OCI-LY3 (cell line): ENCODE measurements around the gene PAX2.
A peak's percentile ranks its signal among the peaks of the same experiment; 100 is the strongest.

Experiments used
- H2AFZ ChIP-seq: fragments of 200-600, 300-600 bp; shearing (Covaris generic); 2 replicates; pipeline ENCODE4 v1.6.0; 2014; ENCODE audit warnings: antibody characterized with exemption, low read depth, low read length
- H3K27ac ChIP-seq: fragments of 200-600, 300-600 bp; sonication (generic); 2 replicates; pipeline ENCODE4 v1.5.1; 2014; ENCODE audit warnings: mild to moderate bottlenecking, low read length, moderate library complexity, mixed read lengths
- H3K27me3 ChIP-seq: fragments of 200-600, 300-600 bp; sonication (generic); 2 replicates; pipeline ENCODE4 v1.6.1; 2014; ENCODE audit warnings: low read depth, low read length, mixed read lengths
- H3K36me3 ChIP-seq: fragments of 200-600, 300-600 bp; sonication (generic); replicated peaks from 2 replicates; pipeline ENCODE3; 2014; ENCODE audit warnings: low read depth, low read length, mixed read lengths
- H3K4me1 ChIP-seq: fragments of 300-600, 200-600 bp; sonication (generic); 2 replicates; pipeline ENCODE4 v1.6.1; 2014; ENCODE audit warnings: low read length, mixed read lengths
- H3K4me2 ChIP-seq: fragments of 200-600, 300-600 bp; sonication (generic); 2 replicates; pipeline ENCODE4 v1.6.1; 2014; ENCODE audit warnings: low read length, mixed read lengths
- H3K4me3 ChIP-seq: fragments of 300-600, 200-600 bp; sonication (generic); 2 replicates; pipeline ENCODE4 v1.5.1; 2014; ENCODE audit warnings: antibody characterized with exemption, mild to moderate bottlenecking, low read length, moderate library complexity
- H3K79me2 ChIP-seq: fragments of 300-600, 200-600 bp; shearing (Covaris generic); 2 replicates; pipeline ENCODE4 v1.6.1; 2014; ENCODE audit warnings: mild to moderate bottlenecking, low read length, mixed read lengths
- H3K9ac ChIP-seq: fragments of 300-600, 200-600 bp; shearing (Covaris generic); 2 replicates; pipeline ENCODE4 v1.6.0; 2014; ENCODE audit warnings: mild to moderate bottlenecking, low read length, moderate library complexity
- H3K9me3 ChIP-seq: fragments of 200-600, 300-600 bp; shearing (Covaris generic); 2 replicates; pipeline ENCODE4 v1.6.1; 2014; ENCODE audit warnings: low read length, mixed read lengths; ENCODE audit not compliant: insufficient read depth
- H4K20me1 ChIP-seq: fragments of 200-600, 300-600 bp; sonication (generic); 2 replicates; pipeline ENCODE4 v1.6.1; 2016; ENCODE audit warnings: low read length, mixed read lengths; ENCODE audit not compliant: insufficient read depth
- EZH2phosphoT487 ChIP-seq: fragments of 200-600 bp; shearing (Covaris generic); IDR thresholded peaks from 2 replicates; pipeline ENCODE4 v1.6.1; 2018; ENCODE audit warnings: antibody characterized with exemption, mixed run types, low read depth
- TF ChIP-seq, protein P1 (sequence below): fragments of 200-600, 300-600 bp; sonication (generic); IDR thresholded peaks from 2 replicates; pipeline ENCODE4 v1.5.1; 2014; ENCODE audit warnings: antibody characterized with exemption, low read length, low read depth

PAX2 gene

DNA sequence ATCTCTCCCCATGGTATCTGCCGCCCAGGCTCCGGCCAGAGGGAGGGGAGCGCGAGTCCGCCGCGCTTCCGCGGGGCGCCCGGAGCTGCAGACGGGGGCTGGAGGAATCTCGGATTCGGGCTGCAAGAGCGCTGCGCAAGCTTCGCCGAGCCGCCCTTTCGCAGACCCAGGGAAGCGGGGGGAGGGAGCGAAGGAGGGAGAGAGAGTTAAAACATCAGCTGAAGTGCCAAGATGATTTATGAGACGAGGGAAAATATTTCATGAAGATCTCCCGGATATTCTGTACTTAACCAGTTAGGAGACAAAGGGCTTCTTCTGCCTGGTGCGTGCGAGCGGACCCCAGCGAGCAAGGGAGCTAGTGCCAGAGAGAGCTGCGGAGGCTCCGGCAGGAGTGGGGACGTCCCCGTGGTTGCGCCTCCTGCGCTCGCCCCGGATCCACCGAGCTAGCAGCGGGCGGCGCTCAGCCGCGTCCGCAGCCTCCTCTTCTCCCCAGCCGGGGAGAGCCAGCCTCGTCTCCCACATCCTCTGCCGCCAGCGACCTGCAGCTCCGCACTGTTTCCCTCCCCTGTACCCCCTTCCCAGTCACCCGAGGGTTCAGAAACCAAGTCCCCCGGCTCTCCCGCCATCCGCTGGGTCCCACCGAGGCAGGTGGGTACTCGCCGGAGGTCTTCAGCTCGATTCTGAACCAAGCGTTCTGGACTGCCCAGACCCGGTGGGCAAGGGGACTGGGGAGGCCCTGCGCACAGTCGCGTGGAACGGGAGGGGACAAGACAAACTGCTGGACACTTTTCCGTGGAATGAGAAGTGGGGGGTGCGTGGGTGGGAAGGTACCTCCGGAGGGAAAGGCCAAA, 1.0 kb upstream of the PAX2 start:
- TF ChIP-seq, protein P1, sequence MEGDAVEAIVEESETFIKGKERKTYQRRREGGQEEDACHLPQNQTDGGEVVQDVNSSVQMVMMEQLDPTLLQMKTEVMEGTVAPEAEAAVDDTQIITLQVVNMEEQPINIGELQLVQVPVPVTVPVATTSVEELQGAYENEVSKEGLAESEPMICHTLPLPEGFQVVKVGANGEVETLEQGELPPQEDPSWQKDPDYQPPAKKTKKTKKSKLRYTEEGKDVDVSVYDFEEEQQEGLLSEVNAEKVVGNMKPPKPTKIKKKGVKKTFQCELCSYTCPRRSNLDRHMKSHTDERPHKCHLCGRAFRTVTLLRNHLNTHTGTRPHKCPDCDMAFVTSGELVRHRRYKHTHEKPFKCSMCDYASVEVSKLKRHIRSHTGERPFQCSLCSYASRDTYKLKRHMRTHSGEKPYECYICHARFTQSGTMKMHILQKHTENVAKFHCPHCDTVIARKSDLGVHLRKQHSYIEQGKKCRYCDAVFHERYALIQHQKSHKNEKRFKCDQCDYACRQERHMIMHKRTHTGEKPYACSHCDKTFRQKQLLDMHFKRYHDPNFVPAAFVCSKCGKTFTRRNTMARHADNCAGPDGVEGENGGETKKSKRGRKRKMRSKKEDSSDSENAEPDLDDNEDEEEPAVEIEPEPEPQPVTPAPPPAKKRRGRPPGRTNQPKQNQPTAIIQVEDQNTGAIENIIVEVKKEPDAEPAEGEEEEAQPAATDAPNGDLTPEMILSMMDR = no peak
- no peak for TF ChIP-seq EZH2phosphoT487
- Histone ChIP-seq H3K4me3 (peak overlapping the region; percentile 41; the same call in 1 of the 2 replicates), H3K9me3 (no peaks in the 10 kb centered on the region), H3K4me1 (peaks cover 40% of the 10 kb centered on the region), H4K20me1 (no peaks in the 10 kb centered on the region), H3K4me2 (peak overlapping the region; percentile 70), H3K27me3 (peaks cover 35% of the 10 kb centered on the region), H2AFZ (no peak overlapping the region), H3K9ac (no peak overlapping the region), H3K36me3 (no peaks in the 10 kb centered on the region), H3K79me2 (no peaks in the 10 kb centered on the region), H3K27ac (no peak overlapping the region)

DNA sequence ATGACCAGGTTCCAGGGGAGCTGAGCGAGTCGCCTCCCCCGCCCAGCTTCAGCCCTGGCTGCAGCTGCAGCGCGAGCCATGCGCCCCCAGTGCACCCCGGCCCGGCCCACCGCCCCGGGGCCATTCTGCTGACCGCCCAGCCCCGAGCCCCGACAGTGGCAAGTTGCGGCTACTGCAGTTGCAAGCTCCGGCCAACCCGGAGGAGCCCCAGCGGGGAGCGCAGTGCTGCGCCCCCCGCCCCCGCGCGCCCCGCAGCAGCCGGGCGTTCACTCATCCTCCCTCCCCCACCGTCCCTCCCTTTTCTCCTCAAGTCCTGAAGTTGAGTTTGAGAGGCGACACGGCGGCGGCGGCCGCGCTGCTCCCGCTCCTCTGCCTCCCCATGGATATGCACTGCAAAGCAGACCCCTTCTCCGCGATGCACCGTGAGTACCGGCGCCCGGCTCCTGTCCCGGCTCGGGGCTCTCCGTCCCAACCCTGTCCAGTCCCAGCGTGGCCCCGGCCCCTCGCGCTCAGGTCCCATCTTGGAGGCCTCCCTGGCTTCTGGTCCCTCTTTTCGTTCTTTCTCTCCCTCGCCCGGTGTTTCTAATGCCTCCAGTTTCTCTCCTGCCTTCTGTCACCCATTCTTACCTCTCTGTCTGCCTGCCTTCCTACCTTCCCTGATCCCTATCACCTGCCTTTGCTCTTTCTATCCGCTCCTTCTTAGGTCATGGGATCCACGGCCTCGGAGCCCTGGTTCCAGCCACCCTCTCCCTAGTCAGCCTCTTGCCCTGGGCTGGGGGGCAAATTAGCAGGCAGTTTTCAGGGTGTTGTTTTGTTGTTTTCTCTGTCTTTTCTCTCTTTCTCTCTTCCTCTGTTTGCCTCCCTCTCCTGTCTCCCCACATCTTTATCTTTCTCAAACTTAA, 751 bp downstream of the PAX2 start:
- Histone ChIP-seq H4K20me1 (no peaks in the 10 kb centered on the region), H3K9ac (no peak overlapping the region), H3K79me2 (no peaks in the 10 kb centered on the region), H2AFZ (no peak overlapping the region), H3K4me1 (peaks cover 22% of the 10 kb centered on the region), H3K4me3 (no peak overlapping the region), H3K36me3 (no peaks in the 10 kb centered on the region), H3K9me3 (no peaks in the 10 kb centered on the region), H3K27ac (no peak overlapping the region), H3K4me2 (no peak overlapping the region), H3K27me3 (peaks cover 24% of the 10 kb centered on the region)
- TF ChIP-seq EZH2phosphoT487 = no peak
- TF ChIP-seq, protein P1 = no peak

DNA sequence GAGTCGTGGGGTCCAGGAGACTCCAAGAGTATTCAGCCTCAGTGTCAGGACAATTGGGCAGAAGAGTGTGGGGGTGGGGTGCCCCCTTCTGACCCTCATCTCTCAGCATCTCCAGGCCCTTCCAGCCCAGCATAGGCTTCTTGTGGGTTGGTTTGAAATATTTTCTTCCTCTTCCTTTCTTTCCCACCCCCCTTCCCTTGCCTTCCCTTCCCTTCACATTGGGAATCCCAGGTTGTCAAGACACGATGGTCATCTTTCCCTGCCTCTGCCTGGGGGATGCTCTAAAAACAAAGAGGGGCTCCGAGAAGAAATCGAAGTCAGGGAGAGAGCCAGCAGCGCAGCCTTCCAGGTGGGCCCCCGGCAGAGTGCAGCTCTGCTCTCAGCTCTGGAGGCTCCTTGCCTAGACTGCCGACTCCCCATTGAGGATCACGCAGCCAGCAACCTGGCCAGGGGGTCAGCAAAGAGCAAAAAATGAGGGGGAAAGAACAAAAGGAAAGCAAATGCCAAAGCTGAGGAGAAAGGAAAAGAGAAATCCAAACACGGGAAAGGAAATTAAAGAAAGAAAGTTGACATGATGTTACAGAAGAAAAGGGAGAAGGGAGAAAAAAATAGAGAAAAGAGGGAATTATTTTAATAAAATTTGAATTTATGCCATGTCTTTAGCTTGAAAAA, 1.5 kb downstream of the PAX2 start:
- H3K27ac ChIP-seq = no peak overlapping the region
- no peaks in the 10 kb centered on the region for H4K20me1 ChIP-seq
- no peak overlapping the region for H3K4me2 ChIP-seq
- peaks cover 14% of the 10 kb centered on the region for H3K4me1 ChIP-seq
- no peak overlapping the region for H3K9ac ChIP-seq
- H2AFZ ChIP-seq = no peak overlapping the region
- no peak overlapping the region for H3K4me3 ChIP-seq
- TF ChIP-seq EZH2phosphoT487 = no peak
- TF ChIP-seq, protein P1 = no peak
- H3K79me2 ChIP-seq = no peaks in the 10 kb centered on the region
- no peaks in the 10 kb centered on the region for H3K36me3 ChIP-seq
- peaks cover 24% of the 10 kb centered on the region for H3K27me3 ChIP-seq
- H3K9me3 ChIP-seq = no peaks in the 10 kb centered on the region
